Stimulated activated CD4-positive, alpha-beta T cell treated with anti-CD3 and anti-CD28 coated beads, TNF-alpha, amount 100 ng/mL, for 24 hours (primary cell): ENCODE measurements around the gene MAD2L1.
A peak's percentile ranks its signal among the peaks of the same experiment; 100 is the strongest.
"Not testable (repeated sequence)": the region's sequence is repeated elsewhere in the genome, so short reads cannot be mapped to it uniquely, and the experiment has no call there.

ENCODE experiments used
- DNase-seq, 3 experiments: peaks; one replicate each; pipeline ENCODE4 v3.0.0-alpha.2; 2020; ENCODE audit warnings: low read depth in 3 of 3

MAD2L1 gene

GRCh38 chr4:120066517-120067340 is at the start of gene MAD2L1:
MAD2L1 (minus strand) TSS chr4:120066848; CDS start chr4:120066734, 114 bp downstream.
- DNase-seq: peak; percentile 95 to 97 (median 97)

GRCh38 chr4:120111745-120112144 is 45.1 kb upstream of the MAD2L1 start:
- no peak for DNase-seq

GRCh38 chr4:120109406-120109805 is 42.8 kb upstream of the MAD2L1 start:
- no peak for DNase-seq

- no peak for DNase-seq
These were observed 38.8 kb upstream of the MAD2L1 start for GRCh38 chr4:120105472-120105871.

GRCh38 chr4:120096508-120097297 is 30.1 kb upstream of the MAD2L1 start:
- DNase-seq: no peak

GRCh38 chr4:120088507-120088906 is 21.9 kb upstream of the MAD2L1 start:
- no peak for DNase-seq

GRCh38 chr4:120088066-120088465 is 21.4 kb upstream of the MAD2L1 start:
- DNase-seq: not testable (repeated sequence)

- no peak for DNase-seq
These were observed 19.1 kb upstream of the MAD2L1 start for GRCh38 chr4:120085705-120086104.

- no peak for DNase-seq
These were observed 17.7 kb upstream of the MAD2L1 start for GRCh38 chr4:120084327-120084726.

GRCh38 chr4:120083152-120083551 is 16.5 kb upstream of the MAD2L1 start:
- no peak for DNase-seq

GRCh38 chr4:120082251-120082650 is 15.6 kb upstream of the MAD2L1 start:
- DNase-seq: no peak

GRCh38 chr4:120081726-120082125 is 15.1 kb upstream of the MAD2L1 start:
- DNase-seq: no peak

GRCh38 chr4:120080533-120080932 is 13.9 kb upstream of the MAD2L1 start:
- DNase-seq: no peak

- no peak for DNase-seq
These were observed 13.3 kb upstream of the MAD2L1 start for GRCh38 chr4:120079839-120080520.

- DNase-seq: no peak
These were observed 11.6 kb upstream of the MAD2L1 start for GRCh38 chr4:120078216-120078615.

- DNase-seq: peak in 1 of 3 experiments; percentile 9
These were observed 4.6 kb upstream of the MAD2L1 start for GRCh38 chr4:120071192-120071795.

GRCh38 chr4:120070196-120070595 is 3.5 kb upstream of the MAD2L1 start:
- no peak for DNase-seq

GRCh38 chr4:120065974-120066516 is 603 bp downstream of the MAD2L1 start:
- peak in 2 of 3 experiments; percentile 8 to 56 for DNase-seq

- no peak for DNase-seq
These were observed 1.8 kb downstream of the MAD2L1 start for GRCh38 chr4:120064887-120065286.

GRCh38 chr4:120063711-120064110 is 2.9 kb downstream of the MAD2L1 start:
- DNase-seq: not testable (repeated sequence)

GRCh38 chr4:120062663-120063195 is 3.9 kb downstream of the MAD2L1 start:
- no peak for DNase-seq
